K562 (cell line): ENCODE measurements around the gene SNRNP200. TPM values are rescaled to one million over a fixed set of nuclear protein-coding genes. Genes with fewer than 3 reads are reported as not detected.

ENCODE experiments used
- ATAC-seq: fragments of 200-7000 bp; cut with Tn5 transposase; 3 replicates; pipeline ENCODE4 v1.9.1; 2020; ENCODE audit warnings: moderate library complexity
- BruUV-seq: library from RNA; stranded (reverse); fragments of 400-500 nt; replicated peaks from 2 replicates; lab custom pipeline; 2021; lab: Mats Ljungman, UMichigan
- CTCF ChIA-PET: fragments of 300-600 bp; formaldehyde crosslinking; extraction: SDS; loops from one replicate; lab custom pipeline; 2021; ENCODE audit warnings: low intra/inter-chr PET ratio; lab: Yijun Ruan, JAX
- POLR2A ChIA-PET: fragments of 300-600, 350-650 bp; sonication (Branson Sonifier 250); formaldehyde crosslinking; extraction: SDS; loops from one replicate; lab custom pipeline; 2021; ENCODE audit warnings: antibody characterized with exemption, inconsistent platforms; lab: Yijun Ruan, JAX
- DNase-seq, 4 experiments: peaks; one replicate each; pipeline versions ENCODE4 v3.0.0 to v3.0.0-alpha.2; 2011 to 2018; ENCODE audit warnings: low spot score in 3 of 4, mixed read lengths in 3 of 4; ENCODE audit errors: extremely low read depth in 1 of 4
- FAIRE-seq: peaks from 2 replicates; lab custom pipeline; 2011; peaks lifted over from hg19 to GRCh38; lab: Jason Lieb, UNC
- H2AFZ ChIP-seq: 2 replicates; pipeline ENCODE4 v1.6.0; 2011; ENCODE audit warnings: low read depth, low read length, control low read depth, inconsistent platforms
- H3K27ac ChIP-seq: fragments of 200-600 bp; 3 replicates; pipeline ENCODE4 v1.8.0; 2011; ENCODE audit warnings: low read depth, mild to moderate bottlenecking, control low read depth, inconsistent platforms, low read length, moderate library complexity, mixed read lengths; ENCODE audit errors: extremely low read depth
- H3K27me3 ChIP-seq, 2 experiments: fragments of 300-600 bp in 1 of 2; 2 replicates in 1 of 2; 3 replicates in 1 of 2; pipeline versions ENCODE4 v1.6.0 to v1.8.0; 2011; ENCODE audit warnings: inconsistent platforms in 2 of 2, low read length in 2 of 2, mild to moderate bottlenecking in 1 of 2, mixed read lengths in 1 of 2, moderate library complexity in 1 of 2; ENCODE audit not compliant: control insufficient read depth in 2 of 2, insufficient read depth in 2 of 2
- H3K36me3 ChIP-seq: fragments of 300-600 bp; 3 replicates; pipeline ENCODE4 v1.8.0; 2011; ENCODE audit warnings: mild to moderate bottlenecking, low read length, inconsistent platforms; ENCODE audit not compliant: control insufficient read depth, insufficient read depth
- H3K4me1 ChIP-seq, 2 experiments: fragments of 200-600 bp in 1 of 2; replicated peaks in 1 of 2; 2 replicates in 1 of 2; 3 replicates in 1 of 2; pipeline versions ENCODE4 v1.5.1 to v1.8.0; 2011; ENCODE audit warnings: inconsistent platforms in 2 of 2, low read length in 2 of 2, mild to moderate bottlenecking in 1 of 2, mixed read lengths in 1 of 2, moderate library complexity in 1 of 2; ENCODE audit not compliant: control insufficient read depth in 2 of 2, insufficient read depth in 2 of 2
- H3K4me2 ChIP-seq: 2 replicates; pipeline ENCODE4 v1.6.1; 2011; ENCODE audit warnings: low read length, control low read depth, inconsistent platforms, mixed read lengths; ENCODE audit not compliant: insufficient read depth
- H3K4me3 ChIP-seq: fragments of 200-600 bp; sonication (generic), shearing (Covaris generic); 2 replicates; pipeline ENCODE4 v1.5.1; 2016; ENCODE audit warnings: control low read depth, inconsistent platforms
- H3K79me2 ChIP-seq: fragments of 200-600 bp; 3 replicates; pipeline ENCODE4 v1.8.0; 2011; ENCODE audit warnings: low read length, inconsistent platforms; ENCODE audit not compliant: control insufficient read depth, insufficient read depth
- H3K9ac ChIP-seq, 2 experiments: 2 replicates each; pipeline versions ENCODE4 v1.6.0 to v1.6.1; 2011; ENCODE audit warnings: low read depth in 2 of 2, low read length in 2 of 2, control low read depth in 1 of 2, inconsistent platforms in 1 of 2, mild to moderate bottlenecking in 1 of 2, mixed read lengths in 1 of 2; ENCODE audit not compliant: insufficient read depth in 1 of 2
- H3K9me1 ChIP-seq: one replicate; pipeline ENCODE4 v1.6.0; 2011; ENCODE audit warnings: inconsistent platforms, mild to moderate bottlenecking, low read length, moderate library complexity; ENCODE audit not compliant: control insufficient read depth, insufficient read depth
- H3K9me3 ChIP-seq: replicated peaks from 2 replicates; pipeline ENCODE4 v1.5.1; 2011; ENCODE audit warnings: low read depth, low read length, inconsistent platforms; ENCODE audit not compliant: control insufficient read depth, insufficient read depth
- H4K20me1 ChIP-seq: replicated peaks from 2 replicates; pipeline ENCODE4 v1.6.1; 2011; ENCODE audit warnings: low read length, inconsistent platforms, mixed read lengths; ENCODE audit not compliant: control insufficient read depth, insufficient read depth
- MEF2A ChIP-seq: IDR thresholded peaks from 2 replicates; pipeline ENCODE4 v1.6.1; 2011; ENCODE audit warnings: low read depth, mild to moderate bottlenecking, low read length, moderate library complexity; ENCODE audit not compliant: control insufficient read depth
- RAD21 ChIP-seq, 2 experiments: fragments of 250-450 bp in 1 of 2; fragments of 450-650 bp in 1 of 2; sonication (Bioruptor Pico) in 1 of 2; formaldehyde crosslinking in 1 of 2; IDR thresholded peaks in 1 of 2; conservative IDR thresholded peaks in 1 of 2; 2 replicates each; pipeline versions ENCODE4 v1.4.0 to v1.8.0; 2020 to 2022; ENCODE audit warnings: mild to moderate bottlenecking in 2 of 2, moderate library complexity in 1 of 2
- RB1 ChIP-seq: fragments of 450-650 bp; IDR thresholded peaks from 2 replicates; pipeline ENCODE4 v1.6.1; 2017; ENCODE audit warnings: low read depth, mild to moderate bottlenecking
- RBM22 ChIP-seq: fragments of 200-400 bp; formaldehyde crosslinking; IDR thresholded peaks from 2 replicates; pipeline ENCODE4 v1.6.1; 2018; ENCODE audit warnings: low read length, low read depth; ENCODE audit not compliant: poor library complexity, severe bottlenecking
- SIN3A ChIP-seq, 2 experiments: fragments of 150-350 bp in 1 of 2; IDR thresholded peaks; 2 replicates each; pipeline ENCODE4 v1.6.1; 2011 to 2016; ENCODE audit warnings: borderline replicate concordance in 2 of 2, low read depth in 2 of 2, low read length in 2 of 2, mild to moderate bottlenecking in 2 of 2, moderate library complexity in 2 of 2; ENCODE audit not compliant: control insufficient read depth in 1 of 2
- TSC22D4 ChIP-seq: fragments of 450-650 bp; IDR thresholded peaks from 2 replicates; pipeline ENCODE4 v1.6.1; 2016; ENCODE audit warnings: missing genetic modification characterization, missing biosample characterization, control low read depth
- ZBTB7A ChIP-seq: IDR thresholded peaks from 2 replicates; pipeline ENCODE4 v1.6.1; 2011; ENCODE audit warnings: low read depth, mild to moderate bottlenecking, low read length, moderate library complexity, borderline replicate concordance; ENCODE audit not compliant: control insufficient read depth
- WGBS: fragments of 100-300 bp; shearing (Covaris generic); methylation state at CpG from one replicate; pipeline ENCODE4 v1.1.6; 2016; ENCODE audit warnings: low coverage, mixed read lengths; ENCODE audit not compliant: insufficient coverage; ENCODE audit errors: missing lambda C conversion rate; 5-methylcytosine and 5-hydroxymethylcytosine counted together
- in situ Hi-C: fragments of 300-500 bp; cut with MboI; formaldehyde crosslinking; loops from 4 replicates; pipeline ENCODE4 v1.15.0; 2018; ENCODE audit warnings: inconsistent platforms, mixed read lengths
- intact Hi-C: fragments of 100-400 bp; cut with micrococcal nuclease; formaldehyde crosslinking; loops from 2 replicates; pipeline ENCODE4 v1.14.2; 2022
- polyA plus RNA-seq, 8 experiments: library from polyadenylated mRNA; depleted of rRNA in 4 of 8; stranded (reverse) in 5 of 8; unstranded in 3 of 8; fragments of >200 nt; fragmentation: Nextera tagmentation in 2 of 8; fragmentation: Illumina TruSeq in 1 of 8; extraction: Ambion mirVana in 2 of 8; extraction: Trizol in 1 of 8; gene quantifications; 2 replicates each; pipeline versions ENCODE4 v1.2.1 to v1.2.3, GENCODE V29; 2011 to 2014; ENCODE audit warnings: inconsistent platforms in 1 of 8, missing spikeins in 1 of 8
- total RNA-seq, 7 experiments: library from RNA; depleted of rRNA in 6 of 7; stranded (reverse); fragments of >200 nt in 6 of 7; fragmentation: Illumina TruSeq in 2 of 7; extraction: Trizol in 2 of 7; gene quantifications; 2 replicates each; pipeline versions ENCODE4 v1.2.1 to v1.2.3, GENCODE V29; 2011 to 2021; ENCODE audit warnings: low replicate concordance in 1 of 7
- TF ChIP-seq, protein P1 (sequence below): fragments of 250-450 bp; sonication (Bioruptor Pico); IDR thresholded peaks from 2 replicates; pipeline ENCODE4 v1.4.0; 2020
- TF ChIP-seq, protein P2 (sequence below), 3 experiments: IDR thresholded peaks in 2 of 3; conservative IDR thresholded peaks in 1 of 3; 2 replicates each; pipeline ENCODE4 v1.5.1; 2011 to 2012; ENCODE audit warnings: low read length in 3 of 3, mild to moderate bottlenecking in 3 of 3, control low read depth in 2 of 3, improper control_type of control experiment in 1 of 3, inconsistent platforms in 1 of 3, low read depth in 1 of 3, mixed read lengths in 1 of 3, moderate library complexity in 1 of 3; ENCODE audit not compliant: insufficient read depth in 2 of 3

SNRNP200 gene
- total and polyA plus RNA-seq, 9 of the 15 experiments (the other 6 are each of a cell fraction or from before 2014, with no cell fraction given): 76.1 to 231 (median 155) TPM

DNA sequence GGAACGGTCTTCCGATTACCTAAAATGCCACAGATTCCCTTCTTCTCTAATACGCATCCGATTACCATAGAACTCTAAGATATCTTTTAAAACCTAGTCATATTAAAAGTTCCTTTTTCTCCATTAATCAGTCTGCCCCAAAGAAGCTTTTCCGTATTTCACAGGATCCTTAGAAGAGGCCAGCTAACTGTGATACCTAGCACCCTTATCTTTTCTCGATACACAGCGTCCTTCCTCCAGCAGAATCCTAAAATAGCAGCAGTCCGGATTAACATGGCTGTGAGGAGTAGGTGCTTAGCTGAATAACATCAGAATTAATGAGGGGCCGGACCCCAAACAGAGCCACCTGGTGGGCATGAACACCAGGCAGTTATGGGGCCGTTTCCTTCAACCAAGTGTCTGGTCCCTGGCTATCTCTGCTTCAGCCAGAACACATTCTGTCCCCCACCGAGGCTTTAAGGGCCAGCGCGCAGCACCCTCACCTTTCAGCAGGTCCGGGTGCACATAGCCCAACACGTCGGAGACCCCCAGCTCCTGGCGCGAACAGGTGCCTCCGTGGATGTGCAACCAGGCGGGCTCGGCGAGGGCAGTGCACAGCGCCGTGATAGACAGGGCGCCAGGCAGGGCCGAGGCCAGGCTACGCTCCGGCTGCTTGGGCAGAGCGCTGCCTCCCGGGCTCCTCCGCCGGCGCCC, 40.5 kb downstream of the SNRNP200 start:
- in situ Hi-C loops: no loop called here
- no TSS peak for BruUV-seq
- Histone ChIP-seq H3K9me3 (no peaks in the 10 kb centered on the region), H3K27me3 (no peaks in the 10 kb centered on the region), H4K20me1 (0 out of 2 replicates have a peak, but pooled peaks cover 16% of the 10 kb centered on the region), H3K27ac (peak overlapping the region; percentile 78; the same call in 2 of the 3 replicates), H3K36me3 (peaks cover 53% of the 10 kb centered on the region), H3K4me2 (peak overlapping the region; percentile 88), H3K9me1 (peaks cover 4% of the 10 kb centered on the region), H3K79me2 (peaks cover 56% of the 10 kb centered on the region), H2AFZ (peak overlapping the region; percentile 36; the same call in 1 of the 2 replicates), H3K4me3 (peak overlapping the region; percentile 84), H3K4me1 (peaks cover 33 to 36% of the 10 kb centered on the region in 2 experiments), H3K9ac (peak overlapping the region; percentile 86 to 99)
- POLR2A ChIA-PET: interaction anchor here (1.3 kb wide), 1 partner anchor 33 kb away, joined by 5 read pairs; no protein-coding TSS in a partner anchor
- WGBS: 11% methylated on average over 33 of the region's 33 CpGs
- peak; percentile 15 for FAIRE-seq
- CTCF ChIA-PET: no interaction called here
- intact Hi-C loops: loop anchor here (10.0 kb wide), 1 partner anchor 240 kb away; the partner anchor contains the start of gene NEURL3
- ATAC-seq: 0 out of 3 replicates have a peak, but pooled peaks have one; percentile 2
- DNase-seq: peak in 2 of 4 experiments; percentile 47 to 49
- TF ChIP-seq SIN3A (IDR thresholded peaks at IDR 0.05; ENCODE audit: borderline replicate concordance in 2 of 2, control insufficient read depth in 1 of 2, low read depth in 2 of 2, low read length in 2 of 2) (0 out of 4 replicates have a peak, but pooled peaks of 1 of the 2 experiments have one; percentile 3), RBM22 (no peak), TSC22D4 (tag) (no peak), ZBTB7A (0 out of 2 replicates have a peak, but pooled peaks have one; percentile 13), MEF2A (peak; percentile 78), RB1 (peak; percentile 46; the same call in 1 of the 2 replicates), RAD21 (CRISPR knock-in tag; conservative IDR thresholded peaks at IDR 0.05 in 1 of 2, IDR thresholded peaks at IDR 0.05 in 1 of 2) (peak; percentile 13 to 27; a peak in 3 of 4 replicates)
- TF ChIP-seq, protein P1, sequence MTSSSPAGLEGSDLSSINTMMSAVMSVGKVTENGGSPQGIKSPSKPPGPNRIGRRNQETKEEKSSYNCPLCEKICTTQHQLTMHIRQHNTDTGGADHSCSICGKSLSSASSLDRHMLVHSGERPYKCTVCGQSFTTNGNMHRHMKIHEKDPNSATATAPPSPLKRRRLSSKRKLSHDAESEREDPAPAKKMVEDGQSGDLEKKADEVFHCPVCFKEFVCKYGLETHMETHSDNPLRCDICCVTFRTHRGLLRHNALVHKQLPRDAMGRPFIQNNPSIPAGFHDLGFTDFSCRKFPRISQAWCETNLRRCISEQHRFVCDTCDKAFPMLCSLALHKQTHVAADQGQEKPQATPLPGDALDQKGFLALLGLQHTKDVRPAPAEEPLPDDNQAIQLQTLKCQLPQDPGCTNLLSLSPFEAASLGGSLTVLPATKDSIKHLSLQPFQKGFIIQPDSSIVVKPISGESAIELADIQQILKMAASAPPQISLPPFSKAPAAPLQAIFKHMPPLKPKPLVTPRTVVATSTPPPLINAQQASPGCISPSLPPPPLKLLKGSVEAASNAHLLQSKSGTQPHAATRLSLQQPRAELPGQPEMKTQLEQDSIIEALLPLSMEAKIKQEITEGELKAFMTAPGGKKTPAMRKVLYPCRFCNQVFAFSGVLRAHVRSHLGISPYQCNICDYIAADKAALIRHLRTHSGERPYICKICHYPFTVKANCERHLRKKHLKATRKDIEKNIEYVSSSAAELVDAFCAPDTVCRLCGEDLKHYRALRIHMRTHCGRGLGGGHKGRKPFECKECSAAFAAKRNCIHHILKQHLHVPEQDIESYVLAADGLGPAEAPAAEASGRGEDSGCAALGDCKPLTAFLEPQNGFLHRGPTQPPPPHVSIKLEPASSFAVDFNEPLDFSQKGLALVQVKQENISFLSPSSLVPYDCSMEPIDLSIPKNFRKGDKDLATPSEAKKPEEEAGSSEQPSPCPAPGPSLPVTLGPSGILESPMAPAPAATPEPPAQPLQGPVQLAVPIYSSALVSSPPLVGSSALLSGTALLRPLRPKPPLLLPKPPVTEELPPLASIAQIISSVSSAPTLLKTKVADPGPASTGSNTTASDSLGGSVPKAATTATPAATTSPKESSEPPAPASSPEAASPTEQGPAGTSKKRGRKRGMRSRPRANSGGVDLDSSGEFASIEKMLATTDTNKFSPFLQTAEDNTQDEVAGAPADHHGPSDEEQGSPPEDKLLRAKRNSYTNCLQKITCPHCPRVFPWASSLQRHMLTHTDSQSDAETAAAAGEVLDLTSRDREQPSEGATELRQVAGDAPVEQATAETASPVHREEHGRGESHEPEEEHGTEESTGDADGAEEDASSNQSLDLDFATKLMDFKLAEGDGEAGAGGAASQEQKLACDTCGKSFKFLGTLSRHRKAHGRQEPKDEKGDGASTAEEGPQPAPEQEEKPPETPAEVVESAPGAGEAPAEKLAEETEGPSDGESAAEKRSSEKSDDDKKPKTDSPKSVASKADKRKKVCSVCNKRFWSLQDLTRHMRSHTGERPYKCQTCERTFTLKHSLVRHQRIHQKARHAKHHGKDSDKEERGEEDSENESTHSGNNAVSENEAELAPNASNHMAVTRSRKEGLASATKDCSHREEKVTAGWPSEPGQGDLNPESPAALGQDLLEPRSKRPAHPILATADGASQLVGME (CRISPR knock-in tag): no peak
- TF ChIP-seq, protein P2, sequence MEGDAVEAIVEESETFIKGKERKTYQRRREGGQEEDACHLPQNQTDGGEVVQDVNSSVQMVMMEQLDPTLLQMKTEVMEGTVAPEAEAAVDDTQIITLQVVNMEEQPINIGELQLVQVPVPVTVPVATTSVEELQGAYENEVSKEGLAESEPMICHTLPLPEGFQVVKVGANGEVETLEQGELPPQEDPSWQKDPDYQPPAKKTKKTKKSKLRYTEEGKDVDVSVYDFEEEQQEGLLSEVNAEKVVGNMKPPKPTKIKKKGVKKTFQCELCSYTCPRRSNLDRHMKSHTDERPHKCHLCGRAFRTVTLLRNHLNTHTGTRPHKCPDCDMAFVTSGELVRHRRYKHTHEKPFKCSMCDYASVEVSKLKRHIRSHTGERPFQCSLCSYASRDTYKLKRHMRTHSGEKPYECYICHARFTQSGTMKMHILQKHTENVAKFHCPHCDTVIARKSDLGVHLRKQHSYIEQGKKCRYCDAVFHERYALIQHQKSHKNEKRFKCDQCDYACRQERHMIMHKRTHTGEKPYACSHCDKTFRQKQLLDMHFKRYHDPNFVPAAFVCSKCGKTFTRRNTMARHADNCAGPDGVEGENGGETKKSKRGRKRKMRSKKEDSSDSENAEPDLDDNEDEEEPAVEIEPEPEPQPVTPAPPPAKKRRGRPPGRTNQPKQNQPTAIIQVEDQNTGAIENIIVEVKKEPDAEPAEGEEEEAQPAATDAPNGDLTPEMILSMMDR (IDR thresholded peaks at IDR 0.05 in 2 of 3, conservative IDR thresholded peaks at IDR 0.05 in 1 of 3; ENCODE audit: insufficient read depth in 2 of 3, low read depth in 1 of 3, low read length in 3 of 3): peak; percentile 46 to 55 (median 47); a peak in 5 of 6 replicates
